ENCODE measurements around the gene RABGEF1.

RABGEF1 gene

DNA sequence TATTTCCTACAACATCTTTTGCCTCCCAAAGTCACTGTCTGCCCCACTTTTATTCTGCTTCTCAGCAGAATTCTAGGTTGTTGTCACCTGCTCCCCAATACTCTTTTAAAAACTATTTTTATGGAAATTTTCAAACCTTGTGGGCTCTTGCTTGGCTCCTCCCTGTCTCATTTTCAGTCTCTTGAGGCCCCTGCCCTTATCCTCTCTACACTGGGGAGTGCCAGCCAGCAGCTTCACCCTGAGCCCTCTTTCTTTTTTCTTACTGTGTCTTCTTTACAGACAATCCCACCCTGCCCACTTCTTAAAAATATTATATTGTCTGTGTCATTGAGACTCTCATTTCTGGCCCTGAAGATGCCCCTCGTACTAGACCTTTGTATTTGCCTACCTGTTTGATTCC lies 118.8 kb downstream of the RABGEF1 start:
- DNase-seq (ENCODE audit: low spot score): no peak

DNA sequence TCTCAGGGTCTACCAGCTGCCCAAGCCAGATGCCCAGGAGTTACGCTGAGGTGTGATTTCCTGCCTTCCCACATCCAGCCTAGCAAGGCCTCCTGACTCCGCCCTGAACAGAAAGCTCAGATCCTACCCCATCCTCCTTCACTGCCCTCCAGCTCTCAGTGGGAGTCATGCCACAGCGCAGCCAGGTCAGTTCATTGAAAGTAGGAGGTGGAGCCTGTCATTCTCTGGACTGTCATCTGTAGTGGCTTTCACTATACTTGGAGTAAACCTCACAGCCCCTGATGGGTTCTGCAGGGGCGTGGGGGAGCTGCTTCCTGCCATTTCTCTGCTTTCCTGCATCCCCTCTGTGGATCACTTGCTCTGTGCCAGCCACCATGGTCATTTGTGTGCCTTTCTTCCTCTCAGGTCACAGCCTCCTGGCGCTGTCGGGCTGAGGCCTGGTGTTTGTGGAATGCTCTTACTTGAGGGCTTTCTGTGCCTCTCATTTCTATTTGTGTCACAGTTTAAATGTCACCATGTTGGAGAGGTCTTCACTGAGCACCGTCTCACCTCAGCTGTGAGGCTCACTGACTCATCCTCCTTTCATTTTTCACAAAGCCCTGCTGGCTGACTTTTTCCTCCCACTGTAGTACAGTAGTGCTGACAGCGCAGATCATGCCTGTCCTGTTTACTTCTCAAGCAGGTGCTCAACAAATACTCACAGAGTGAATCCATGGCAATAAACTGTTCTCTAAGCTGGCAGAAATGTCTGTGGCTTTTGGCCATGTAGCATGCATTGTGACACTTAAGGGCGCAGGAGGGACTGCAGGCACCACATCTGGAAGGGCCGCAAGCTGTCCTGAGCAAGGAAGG lies 119.5 kb downstream of the RABGEF1 start:
- peak; percentile 28 for DNase-seq (ENCODE audit: low spot score)

DNA sequence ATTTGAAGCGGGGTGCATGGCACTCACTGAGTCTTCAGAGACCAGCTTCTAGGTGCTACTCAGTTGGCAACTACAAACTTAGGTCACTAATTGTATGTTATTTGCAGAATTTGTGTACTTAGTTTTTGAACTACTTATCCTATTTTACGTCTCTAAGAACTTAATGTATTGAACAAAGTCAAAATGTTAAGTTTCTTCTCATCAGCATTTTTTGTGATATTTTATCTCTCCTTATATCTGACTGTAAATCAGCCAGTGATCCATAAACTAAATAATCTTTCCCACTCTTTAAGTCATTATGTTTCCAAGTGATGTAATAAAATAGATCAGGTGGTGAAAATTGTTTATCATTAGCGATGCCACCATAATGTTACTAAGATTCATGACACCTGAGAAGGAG lies 120.2 kb downstream of the RABGEF1 start:
- DNase-seq (ENCODE audit: low spot score): no peak
